Thoracic aorta (tissue), 2 donors: ENCODE data around the gene FOXC1. TPM values are rescaled to one million over a fixed set of nuclear protein-coding genes. Genes with fewer than 3 reads are reported as not detected.

Source experiments
- ATAC-seq: fragments of 150-250 bp; one replicate; pipeline ENCODE4 v1.8.0; 2017; ENCODE audit warnings: low read depth; ENCODE audit not compliant: insufficient number of reproducible peaks, low FRiP score
- DNase-seq: peaks from one replicate; pipeline ENCODE4 v3.0.0-alpha.2; 2020; ENCODE audit warnings: low spot score
- H3K27ac ChIP-seq, 2 donors: fragments of 200-600 bp; sonication (generic); 1 replicate in 1 of 2; 2 replicates in 1 of 2; pipeline ENCODE4 v1.5.1; 2016; ENCODE audit warnings: mild to moderate bottlenecking in 2 of 2, moderate library complexity in 2 of 2
- H3K27me3 ChIP-seq: fragments of 200-600 bp; sonication (generic); replicated peaks from 2 replicates; pipeline ENCODE4 v1.6.0; 2016; ENCODE audit warnings: mild to moderate bottlenecking; ENCODE audit not compliant: insufficient read depth
- H3K36me3 ChIP-seq: fragments of 200-600 bp; sonication (generic); one replicate; pipeline ENCODE4 v1.5.1; 2016
- H3K4me1 ChIP-seq, 2 donors: fragments of 200-600 bp; sonication (generic); 1 replicate in 1 of 2; 2 replicates in 1 of 2; pipeline versions ENCODE4 v1.5.1 to v1.6.0; 2016; ENCODE audit warnings: low read depth in 2 of 2, mild to moderate bottlenecking in 1 of 2; ENCODE audit not compliant: control insufficient read depth in 1 of 2
- H3K4me3 ChIP-seq: fragments of 200-600 bp; sonication (generic); 2 replicates; pipeline ENCODE4 v1.5.1; 2016; ENCODE audit warnings: mild to moderate bottlenecking
- H3K9me3 ChIP-seq: fragments of 200-600 bp; sonication (generic); 2 replicates; pipeline ENCODE4 v1.5.1; 2016
- CTCF ChIP-seq: fragments of 200-600 bp; sonication (generic); IDR thresholded peaks from one replicate; pipeline ENCODE4 v1.5.1; 2019; ENCODE audit warnings: antibody characterized with exemption
- total RNA-seq, 2 donors: library from RNA; depleted of rRNA; stranded (reverse); fragments of >200 nt; gene quantifications; one replicate each; pipeline versions ENCODE4 v1.1.0 to v1.2.3, GENCODE V29; 2016

Gene FOXC1
- total RNA-seq, 2 donors from 2014 or later = 103 to 109 TPM

- no peaks in the 10 kb centered on the region for H3K27me3 ChIP-seq
- peak overlapping the region; percentile 96 to 98 for H3K27ac ChIP-seq
- no peak for TF ChIP-seq CTCF
- DNase-seq = no peak
- H3K4me3 ChIP-seq = peak overlapping the region; percentile 88
- no peak for ATAC-seq
- H3K36me3 ChIP-seq = no peaks in the 10 kb centered on the region
- H3K9me3 ChIP-seq = no peaks in the 10 kb centered on the region
- peaks cover 9 to 40% of the 10 kb centered on the region in 2 donors for H3K4me1 ChIP-seq
Observed at GRCh38 chr6:1603708-1604107, 6.0 kb upstream of the FOXC1 start.

GRCh38 chr6:1604158-1605003 lies 5.3 kb upstream of the FOXC1 start:
- DNase-seq = no peak
- no peaks in the 10 kb centered on the region for H3K9me3 ChIP-seq
- ATAC-seq = peak; percentile 35
- no peaks in the 10 kb centered on the region for H3K36me3 ChIP-seq
- H3K27me3 ChIP-seq = no peaks in the 10 kb centered on the region
- TF ChIP-seq CTCF = peak; percentile 96
- H3K4me1 ChIP-seq = peaks cover 9 to 40% of the 10 kb centered on the region in 2 donors
- H3K4me3 ChIP-seq = peak overlapping the region; percentile 88
- peak overlapping the region; percentile 96 to 98 for H3K27ac ChIP-seq

- no peaks in the 10 kb centered on the region for H3K9me3 ChIP-seq
- no peaks in the 10 kb centered on the region for H3K27me3 ChIP-seq
- DNase-seq = no peak
- no peaks in the 10 kb centered on the region for H3K36me3 ChIP-seq
- TF ChIP-seq CTCF = no peak
- H3K4me1 ChIP-seq = peaks cover 9 to 40% of the 10 kb centered on the region in 2 donors
- H3K4me3 ChIP-seq = peak overlapping the region; percentile 88
- ATAC-seq = no peak
- H3K27ac ChIP-seq = peak overlapping the region; percentile 96 to 98
Observed at GRCh38 chr6:1605004-1605892, 4.5 kb upstream of the FOXC1 start.

GRCh38 chr6:1605893-1606779 lies 3.6 kb upstream of the FOXC1 start:
- Histone ChIP-seq H3K27ac (peak overlapping the region; percentile 96 to 98), H3K4me3 (peak overlapping the region; percentile 88), H3K27me3 (no peaks in the 10 kb centered on the region), H3K36me3 (no peaks in the 10 kb centered on the region), H3K9me3 (no peaks in the 10 kb centered on the region), H3K4me1 (peaks cover 6 to 33% of the 10 kb centered on the region in 2 donors)
- no peak for TF ChIP-seq CTCF
- DNase-seq (no peak), ATAC-seq (no peak)
